ENCODE data around the gene SGK2.
A peak's percentile ranks its signal among the peaks of the same experiment; 100 is the strongest.

Gene SGK2

DNA sequence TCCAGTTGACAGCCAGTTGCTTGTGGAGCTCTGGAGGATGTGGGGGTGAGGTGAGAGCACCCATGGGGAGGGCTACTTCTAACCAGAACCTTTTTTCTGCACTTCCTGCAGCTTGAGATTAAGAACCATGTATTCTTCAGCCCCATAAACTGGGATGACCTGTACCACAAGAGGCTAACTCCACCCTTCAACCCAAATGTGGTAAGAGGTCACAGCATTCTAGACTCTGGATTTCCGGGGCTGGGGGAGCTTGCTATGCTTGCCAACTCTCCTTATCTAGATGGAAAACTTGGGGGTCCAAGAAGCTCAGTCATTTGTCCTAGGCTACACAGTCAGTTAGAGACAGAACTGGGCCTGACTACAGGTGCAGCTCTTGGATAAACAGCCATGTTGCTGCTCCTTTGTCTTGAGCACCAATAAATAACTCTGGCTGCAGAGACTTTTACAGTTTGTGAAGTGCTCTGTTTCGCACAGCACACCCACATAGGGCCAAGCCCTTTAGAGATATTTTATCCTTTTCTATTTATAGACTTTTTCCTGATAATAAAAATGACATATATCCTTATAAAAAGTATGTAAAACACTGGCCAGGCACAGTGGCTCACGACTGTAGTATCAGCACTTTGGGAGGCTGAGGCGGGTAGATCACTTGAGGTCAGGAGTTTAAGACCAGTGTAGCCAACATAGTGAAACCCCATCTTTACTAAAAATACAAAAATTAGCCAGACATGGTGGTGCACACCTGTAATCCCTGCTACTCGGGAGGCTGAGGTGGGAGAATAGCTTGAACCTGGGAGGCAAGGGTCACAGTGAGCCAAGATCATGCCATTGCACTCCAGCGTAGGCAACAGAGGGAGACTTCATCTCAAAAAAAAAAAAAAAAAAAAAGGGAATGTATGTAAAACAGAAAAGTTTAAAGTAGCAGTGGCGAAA is 21.3 kb downstream of the SGK2 start:
- Histone ChIP-seq H3K4me1 (ENCODE audit: insufficient read depth, low read length) (no peaks in the 10 kb centered on the region), H4K20me1 (ENCODE audit: insufficient read depth, low read length) (no peaks in the 10 kb centered on the region), H3K27ac (ENCODE audit: low read length) (no peak overlapping the region), H3K4me3 (ENCODE audit: low read depth in 1 of 2, low read length in 2 of 2) (no peak overlapping the region), H3K79me2 (ENCODE audit: insufficient read depth, low read length) (no peaks in the 10 kb centered on the region), H3K27me3 (ENCODE audit: insufficient read depth, low read length, poor library complexity) (peaks cover 3% of the 10 kb centered on the region), H3K9ac (ENCODE audit: low read depth, low read length) (no peak overlapping the region), H2AFZ (ENCODE audit: low read depth, low read length) (no peak overlapping the region), H3K36me3 (ENCODE audit: insufficient read depth, low read length) (no peaks in the 10 kb centered on the region), H3K9me3 (ENCODE audit: insufficient read depth, low read length, severe bottlenecking) (no peaks in the 10 kb centered on the region), H3K4me2 (ENCODE audit: insufficient read depth, low read length) (no peak overlapping the region)
- DNase-seq (no peak), ATAC-seq (ENCODE audit: insufficient read depth, low read depth) (no peak)
- TF ChIP-seq EZH2 (IDR thresholded peaks at IDR 0.05; ENCODE audit: borderline replicate concordance, low read depth, low read length, severe bottlenecking) = no peak
- TF ChIP-seq, protein P1, sequence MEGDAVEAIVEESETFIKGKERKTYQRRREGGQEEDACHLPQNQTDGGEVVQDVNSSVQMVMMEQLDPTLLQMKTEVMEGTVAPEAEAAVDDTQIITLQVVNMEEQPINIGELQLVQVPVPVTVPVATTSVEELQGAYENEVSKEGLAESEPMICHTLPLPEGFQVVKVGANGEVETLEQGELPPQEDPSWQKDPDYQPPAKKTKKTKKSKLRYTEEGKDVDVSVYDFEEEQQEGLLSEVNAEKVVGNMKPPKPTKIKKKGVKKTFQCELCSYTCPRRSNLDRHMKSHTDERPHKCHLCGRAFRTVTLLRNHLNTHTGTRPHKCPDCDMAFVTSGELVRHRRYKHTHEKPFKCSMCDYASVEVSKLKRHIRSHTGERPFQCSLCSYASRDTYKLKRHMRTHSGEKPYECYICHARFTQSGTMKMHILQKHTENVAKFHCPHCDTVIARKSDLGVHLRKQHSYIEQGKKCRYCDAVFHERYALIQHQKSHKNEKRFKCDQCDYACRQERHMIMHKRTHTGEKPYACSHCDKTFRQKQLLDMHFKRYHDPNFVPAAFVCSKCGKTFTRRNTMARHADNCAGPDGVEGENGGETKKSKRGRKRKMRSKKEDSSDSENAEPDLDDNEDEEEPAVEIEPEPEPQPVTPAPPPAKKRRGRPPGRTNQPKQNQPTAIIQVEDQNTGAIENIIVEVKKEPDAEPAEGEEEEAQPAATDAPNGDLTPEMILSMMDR (IDR thresholded peaks at IDR 0.05; ENCODE audit: borderline replicate concordance, extremely low read depth, low read length, poor library complexity, severe bottlenecking) = no peak

- H3K27me3 ChIP-seq (ENCODE audit: insufficient read depth, low read length, poor library complexity) = peaks cover 3% of the 10 kb centered on the region
- no peak overlapping the region for H3K4me3 ChIP-seq (ENCODE audit: low read depth in 1 of 2, low read length in 2 of 2)
- H3K9me3 ChIP-seq (ENCODE audit: insufficient read depth, low read length, severe bottlenecking) = no peaks in the 10 kb centered on the region
- no peak overlapping the region for H3K4me2 ChIP-seq (ENCODE audit: insufficient read depth, low read length)
- TF ChIP-seq, protein P1 (IDR thresholded peaks at IDR 0.05; ENCODE audit: borderline replicate concordance, extremely low read depth, low read length, poor library complexity, severe bottlenecking) = no peak
- no peaks in the 10 kb centered on the region for H4K20me1 ChIP-seq (ENCODE audit: insufficient read depth, low read length)
- no peak overlapping the region for H3K27ac ChIP-seq (ENCODE audit: low read length)
- H2AFZ ChIP-seq (ENCODE audit: low read depth, low read length) = no peak overlapping the region
- no peaks in the 10 kb centered on the region for H3K36me3 ChIP-seq (ENCODE audit: insufficient read depth, low read length)
- no peaks in the 10 kb centered on the region for H3K79me2 ChIP-seq (ENCODE audit: insufficient read depth, low read length)
- DNase-seq (no peak), ATAC-seq (ENCODE audit: insufficient read depth, low read depth) (no peak)
- H3K9ac ChIP-seq (ENCODE audit: low read depth, low read length) = no peak overlapping the region
- H3K4me1 ChIP-seq (ENCODE audit: insufficient read depth, low read length) = no peaks in the 10 kb centered on the region
These were observed 24.5 kb downstream of the SGK2 start for GRCh38 chr20:43583133-43583864.

- Histone ChIP-seq H3K9me3 (ENCODE audit: insufficient read depth, low read length, severe bottlenecking) (no peaks in the 10 kb centered on the region), H3K4me1 (ENCODE audit: insufficient read depth, low read length) (no peaks in the 10 kb centered on the region), H3K9ac (ENCODE audit: low read depth, low read length) (no peak overlapping the region), H3K36me3 (ENCODE audit: insufficient read depth, low read length) (no peaks in the 10 kb centered on the region), H3K27me3 (ENCODE audit: insufficient read depth, low read length, poor library complexity) (peaks cover 3% of the 10 kb centered on the region), H3K4me3 (ENCODE audit: low read depth in 1 of 2, low read length in 2 of 2) (no peak overlapping the region), H3K79me2 (ENCODE audit: insufficient read depth, low read length) (no peaks in the 10 kb centered on the region), H2AFZ (ENCODE audit: low read depth, low read length) (no peak overlapping the region), H4K20me1 (ENCODE audit: insufficient read depth, low read length) (no peaks in the 10 kb centered on the region), H3K27ac (ENCODE audit: low read length) (no peak overlapping the region), H3K4me2 (ENCODE audit: insufficient read depth, low read length) (no peak overlapping the region)
- peak; percentile 37; the same call in 1 of the 3 replicates for ATAC-seq (ENCODE audit: insufficient read depth, low read depth)
- TF ChIP-seq, protein P1 (IDR thresholded peaks at IDR 0.05; ENCODE audit: borderline replicate concordance, extremely low read depth, low read length, poor library complexity, severe bottlenecking) = no peak
- no peak for TF ChIP-seq EZH2 (IDR thresholded peaks at IDR 0.05; ENCODE audit: borderline replicate concordance, low read depth, low read length, severe bottlenecking)
- DNase-seq = peak; percentile 10
These were observed 25.2 kb downstream of the SGK2 start for GRCh38 chr20:43583982-43584432.
